ENCODE measurements around the gene CASZ1.

Gene CASZ1

DNA sequence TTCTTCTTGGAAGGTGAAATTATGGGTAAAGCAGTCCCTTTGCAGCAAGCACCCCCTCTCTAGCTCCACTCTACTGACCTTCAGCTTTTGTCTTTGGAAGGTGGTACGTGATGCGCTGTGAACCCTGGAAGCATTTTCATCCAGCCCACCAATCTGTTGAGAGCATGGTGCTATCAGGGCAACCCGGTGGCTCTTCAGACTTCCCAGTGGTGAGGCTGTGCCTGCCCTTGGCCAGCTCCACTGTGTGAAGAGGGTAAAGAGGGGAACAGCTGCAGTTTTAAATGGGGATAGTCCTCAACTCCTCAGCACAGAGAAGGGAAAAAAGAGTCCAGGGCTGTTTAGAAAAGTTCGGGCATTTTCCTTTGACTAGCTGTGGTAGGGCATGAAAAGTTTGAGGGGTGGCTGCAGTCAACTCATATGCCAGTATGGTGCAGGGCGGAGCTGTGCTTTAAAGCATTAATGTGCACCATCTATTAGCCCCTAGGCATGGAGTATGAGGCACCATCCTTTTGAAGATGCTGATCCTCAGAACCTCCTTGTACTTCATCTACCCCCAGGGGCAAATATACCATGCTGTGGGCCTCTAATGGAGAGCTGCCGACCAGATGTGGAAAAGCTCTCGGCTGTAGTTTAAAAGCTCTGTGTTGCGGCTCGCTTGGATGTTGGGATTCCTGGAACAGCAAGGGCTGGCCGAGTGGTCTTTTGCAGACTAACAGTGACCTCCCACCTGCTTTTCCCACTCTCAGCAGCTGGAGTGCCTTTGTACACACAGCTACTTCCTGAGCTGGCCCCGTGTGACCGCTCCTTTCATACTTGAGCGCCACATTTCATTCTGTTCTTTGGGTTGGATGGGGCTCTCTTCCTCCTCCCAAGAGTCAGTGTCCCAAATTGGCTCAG is 198.7 kb downstream of the CASZ1 start:
- DNase-seq: no peak

DNA sequence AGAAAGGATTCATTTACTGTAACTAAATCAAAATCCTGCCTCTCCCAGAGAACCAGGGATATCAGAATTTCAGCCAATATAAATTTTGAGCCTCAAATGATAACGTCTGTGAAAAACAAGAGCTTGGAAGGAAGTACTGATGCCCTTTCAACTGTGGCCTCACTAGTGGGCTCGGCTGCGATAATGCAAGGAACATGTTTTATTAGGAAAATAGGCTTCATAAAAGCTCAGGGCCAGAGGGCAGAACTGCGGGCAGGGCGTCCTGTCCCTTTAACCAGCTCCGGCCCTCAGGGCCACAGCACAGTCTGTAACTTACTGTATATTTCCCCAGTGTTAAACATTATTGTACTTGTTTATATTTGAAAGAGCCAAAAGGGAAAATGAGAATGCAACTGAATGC is 199.7 kb downstream of the CASZ1 start:
- no peak for DNase-seq

DNA sequence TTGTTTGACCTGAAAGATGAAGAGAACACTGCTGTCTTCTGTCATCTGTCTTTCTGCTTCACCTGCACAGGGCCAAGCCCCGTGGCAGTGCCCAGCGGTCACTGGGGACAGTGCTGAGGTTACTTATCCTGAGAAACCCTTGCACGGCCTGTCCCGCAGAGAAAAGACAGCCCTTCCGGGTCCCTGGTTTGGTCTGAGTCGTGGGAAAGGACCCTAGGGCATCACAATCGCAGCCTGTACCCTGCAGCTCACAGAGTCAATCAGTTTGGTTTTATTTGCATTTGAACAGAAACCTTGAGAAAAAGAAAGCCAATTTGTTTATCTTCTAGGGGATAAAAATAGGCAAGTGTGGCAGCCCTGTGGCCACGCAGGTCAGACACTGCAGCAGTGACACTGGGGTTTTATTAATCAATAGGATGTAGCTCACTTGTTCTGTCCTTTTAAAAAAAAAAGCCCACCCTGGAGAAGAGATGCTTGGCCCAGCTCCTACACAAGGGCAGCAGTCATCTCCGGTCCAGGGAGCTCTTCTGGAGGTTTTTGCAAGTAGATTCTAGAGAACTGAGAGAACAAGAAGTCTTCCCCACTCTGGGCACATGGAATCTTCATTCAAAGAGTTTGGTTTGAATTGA is 201.7 kb downstream of the CASZ1 start:
- no peak for DNase-seq

DNA sequence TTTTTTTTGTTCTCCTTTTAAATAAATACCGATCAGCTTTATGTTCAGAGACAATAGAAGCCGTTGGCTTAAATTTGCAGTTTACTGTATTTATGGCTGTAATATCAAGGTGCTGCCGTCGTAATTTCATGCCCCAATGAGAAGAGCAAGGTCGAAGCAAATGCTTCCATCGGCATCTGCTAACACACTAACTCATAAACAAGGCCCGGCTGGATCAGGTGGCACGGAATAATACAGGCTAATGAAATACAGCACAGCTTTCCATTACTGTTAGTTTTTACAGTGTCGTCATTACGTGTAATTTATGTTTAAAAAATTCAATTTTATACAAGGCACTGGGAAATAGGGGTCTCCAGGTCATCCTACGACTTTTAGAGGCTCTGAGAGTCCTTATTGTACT is 202.7 kb downstream of the CASZ1 start:
- no peak for DNase-seq

DNA sequence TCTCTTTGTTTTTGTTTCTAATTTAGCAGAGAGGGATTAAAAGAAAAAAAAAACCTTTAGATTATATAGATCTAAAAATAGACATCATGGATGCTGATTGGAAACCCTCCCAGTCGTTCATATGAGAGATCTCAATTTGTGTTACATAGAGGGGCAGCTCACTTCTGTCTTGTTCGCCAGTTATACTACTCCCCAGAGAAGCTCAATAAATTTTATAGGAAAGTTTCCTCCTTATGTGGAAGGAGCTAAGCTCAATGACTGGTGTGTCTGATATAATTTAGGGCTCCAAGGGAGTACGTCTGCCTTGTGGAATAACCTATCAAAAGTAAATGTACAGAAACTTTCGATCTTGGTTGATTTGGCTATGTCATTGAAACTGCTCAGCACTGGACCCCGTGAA is 204.1 kb downstream of the CASZ1 start:
- DNase-seq: no peak

DNA sequence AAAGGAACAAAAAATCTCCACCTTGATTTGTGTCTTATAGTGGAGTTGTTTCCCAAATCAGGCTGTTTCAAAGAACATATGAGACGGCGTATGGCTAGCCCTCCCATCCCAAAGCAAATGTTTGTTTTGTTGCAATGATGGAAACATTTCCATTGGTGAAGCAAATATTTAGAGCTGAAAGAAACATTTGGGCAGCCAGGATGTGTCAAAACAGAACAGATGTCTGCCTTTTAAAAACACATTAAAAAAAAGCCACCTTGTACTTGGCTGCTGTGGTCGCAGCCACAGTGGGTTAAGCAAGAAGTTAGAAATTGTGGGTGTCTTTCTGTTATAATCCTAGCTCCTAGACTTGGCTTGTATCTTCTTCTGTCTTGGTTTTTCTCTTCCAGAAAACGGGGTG is 205.4 kb downstream of the CASZ1 start:
- no peak for DNase-seq

DNA sequence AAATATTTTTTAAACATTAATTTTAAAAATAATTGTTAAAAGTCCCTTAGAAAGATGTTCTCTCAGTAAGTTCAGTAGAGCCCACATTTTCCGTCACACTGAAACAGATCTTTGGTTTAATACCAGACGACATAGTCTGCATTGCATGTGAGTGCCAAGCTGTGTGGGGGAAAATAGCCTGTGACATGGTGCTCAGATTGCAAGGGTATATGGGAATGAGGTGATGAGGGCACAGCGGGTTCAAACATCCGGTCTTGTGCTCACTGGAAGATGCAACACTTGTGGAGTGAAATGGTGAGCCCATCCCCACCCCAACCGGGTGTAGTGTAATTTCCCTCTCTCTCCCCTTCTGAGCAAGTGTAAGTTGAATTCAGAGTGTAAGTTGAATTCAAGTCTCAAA is 207.4 kb downstream of the CASZ1 start:
- no peak for DNase-seq

DNA sequence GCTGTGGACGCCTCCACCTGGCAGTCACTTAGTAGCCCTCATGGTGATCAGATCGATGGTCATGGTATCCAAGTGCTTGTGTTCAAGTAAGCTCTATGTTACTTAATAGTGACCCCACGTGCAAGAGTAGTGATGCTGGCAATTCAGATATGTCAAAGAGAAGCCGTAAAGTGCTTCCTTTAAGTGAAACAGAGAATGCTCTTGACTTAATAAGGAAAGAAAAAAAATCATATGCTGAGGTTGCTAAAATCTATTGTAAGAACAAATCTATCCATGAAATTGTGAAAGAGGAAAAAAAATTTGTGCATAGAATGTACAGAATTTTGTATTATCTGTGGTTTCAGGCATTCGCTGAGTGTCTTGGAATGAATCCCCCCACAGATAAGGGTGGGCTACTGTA is 207.8 kb downstream of the CASZ1 start:
- DNase-seq: no peak

All from NCI-H748 treated with DMSO at 0.1 percent for 48 hours (cell line).